HG03097 (cell line): ENCODE measurements around the gene GRM1.

Source experiments
- ATAC-seq: cut with Tn5 transposase; IDR thresholded peaks from one replicate; pipeline ENCODE4 v1.9.1; 2021; ENCODE audit not compliant: unreplicated experiment, low FRiP score

GRM1 gene

GRCh38 chr6:146361128-146361924 lies 332.5 kb downstream of the GRM1 start:
- ATAC-seq = no peak

GRCh38 chr6:146363838-146364607 lies 335.2 kb downstream of the GRM1 start:
- ATAC-seq = no peak

GRCh38 chr6:146364816-146365594 lies 336.1 kb downstream of the GRM1 start:
- ATAC-seq = no peak

GRCh38 chr6:146367061-146367460 lies 338.2 kb downstream of the GRM1 start:
- ATAC-seq = no peak

- ATAC-seq = no peak
Measured at GRCh38 chr6:146369866-146370265, 341.0 kb downstream of the GRM1 start.

GRCh38 chr6:146381486-146381885 lies 352.6 kb downstream of the GRM1 start:
- ATAC-seq = no peak

- ATAC-seq = no peak
Measured at GRCh38 chr6:146388736-146389364, 360.0 kb downstream of the GRM1 start.

GRCh38 chr6:146389740-146390139 lies 360.9 kb downstream of the GRM1 start:
- ATAC-seq = no peak

GRCh38 chr6:146397638-146398037 lies 368.8 kb downstream of the GRM1 start:
- ATAC-seq = no peak

- ATAC-seq = no peak
Measured at GRCh38 chr6:146402476-146402875, 373.6 kb downstream of the GRM1 start.

- no peak for ATAC-seq
Measured at GRCh38 chr6:146408583-146408982, 379.7 kb downstream of the GRM1 start.

GRCh38 chr6:146410851-146411595 lies 382.2 kb downstream of the GRM1 start:
- ATAC-seq = no peak

- ATAC-seq = no peak
Measured at GRCh38 chr6:146419576-146419975, 390.7 kb downstream of the GRM1 start.

GRCh38 chr6:146420255-146420654 lies 391.4 kb downstream of the GRM1 start:
- no peak for ATAC-seq

- ATAC-seq = no peak
Measured at GRCh38 chr6:146422789-146423375, 394.0 kb downstream of the GRM1 start.

- peak; percentile 81 for ATAC-seq
Measured at GRCh38 chr6:146423452-146423851, 394.6 kb downstream of the GRM1 start.

GRCh38 chr6:146426516-146426915 lies 397.7 kb downstream of the GRM1 start:
- no peak for ATAC-seq

- ATAC-seq = no peak
Measured at GRCh38 chr6:146429831-146430230, 401.0 kb downstream of the GRM1 start.

- no peak for ATAC-seq
Measured at GRCh38 chr6:146433881-146434731, 405.2 kb downstream of the GRM1 start.
